NB4 (cell line): ENCODE data around the gene CACNA1B.

ENCODE experiments used
- CTCF ChIP-seq: IDR thresholded peaks from one replicate; pipeline ENCODE4 v1.5.1; 2012; ENCODE audit warnings: low read depth, low read length
- MYC ChIP-seq: IDR thresholded peaks from 2 replicates; pipeline ENCODE4 v1.6.1; 2011; ENCODE audit warnings: low read depth, low read length
- POLR2A ChIP-seq: IDR thresholded peaks from 2 replicates; pipeline ENCODE4 v1.6.1; 2011; ENCODE audit warnings: mild to moderate bottlenecking; ENCODE audit not compliant: insufficient read length; ENCODE audit errors: extremely low read depth
- TF ChIP-seq, protein P1 (sequence below): IDR thresholded peaks from 2 replicates; pipeline ENCODE4 v1.6.1; 2011; ENCODE audit warnings: low read depth, low read length

- TF ChIP-seq CTCF (no peak), MYC (no peak), POLR2A (no peak)
- TF ChIP-seq, protein P1, sequence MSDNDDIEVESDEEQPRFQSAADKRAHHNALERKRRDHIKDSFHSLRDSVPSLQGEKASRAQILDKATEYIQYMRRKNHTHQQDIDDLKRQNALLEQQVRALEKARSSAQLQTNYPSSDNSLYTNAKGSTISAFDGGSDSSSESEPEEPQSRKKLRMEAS: no peak
These were observed 182.8 kb downstream of the CACNA1B start for GRCh38 chr9:138060365-138060764.
